ENCODE data around the gene FBXW12.
"Not testable (repeated sequence)": the region's sequence is repeated elsewhere in the genome, so short reads cannot be mapped to it uniquely, and the experiment has no call there.

Gene FBXW12

DNA sequence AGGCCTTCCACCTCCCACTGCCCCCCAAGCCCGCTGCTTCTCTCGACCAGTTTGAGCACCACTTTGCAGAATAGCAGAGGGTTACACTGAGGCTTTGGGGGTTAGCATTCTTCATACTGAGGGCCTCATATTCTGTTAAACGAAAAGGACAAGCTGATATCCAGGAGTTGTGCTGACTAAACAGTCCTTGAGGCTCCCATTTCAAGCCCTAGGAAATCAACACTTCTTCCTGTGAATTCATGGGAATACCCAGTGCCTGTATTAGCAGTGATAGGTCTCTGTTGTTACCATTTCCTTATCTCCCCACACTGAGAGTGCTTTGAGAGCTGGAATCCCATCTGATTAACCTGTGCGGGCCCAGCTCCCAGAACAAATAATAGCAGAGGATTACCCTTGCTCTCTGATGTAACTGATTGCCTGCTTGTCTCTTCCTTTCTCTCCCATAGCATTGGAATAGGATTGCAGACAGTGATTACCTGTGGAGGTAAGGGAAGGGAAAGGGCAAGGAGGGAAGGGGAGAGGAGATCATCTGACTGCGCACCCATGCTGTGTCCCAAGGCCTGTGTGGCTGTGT is 930 bp downstream of the FBXW12 start:
- DNase-seq (ENCODE audit: low spot score): no peak

DNA sequence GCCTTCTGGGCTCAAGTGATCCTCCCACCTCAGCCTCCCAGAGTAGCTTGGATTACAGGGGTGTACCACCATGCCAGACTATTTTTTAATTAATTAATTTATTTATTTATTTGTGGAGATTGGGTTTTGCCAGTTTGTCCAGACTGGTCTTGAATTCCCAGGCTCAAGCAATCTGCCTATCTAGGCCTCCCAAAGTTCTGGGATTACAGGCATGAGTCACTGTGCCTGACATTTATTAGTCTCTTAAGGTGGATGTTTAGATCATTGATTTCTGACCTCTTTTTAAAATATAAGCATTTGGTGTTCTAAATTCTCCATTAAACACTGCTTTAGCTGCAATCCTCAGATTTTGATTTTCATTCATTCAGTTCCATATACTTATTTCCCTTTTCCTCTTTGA is 15.6 kb downstream of the FBXW12 start:
- DNase-seq (ENCODE audit: low spot score): no peak

DNA sequence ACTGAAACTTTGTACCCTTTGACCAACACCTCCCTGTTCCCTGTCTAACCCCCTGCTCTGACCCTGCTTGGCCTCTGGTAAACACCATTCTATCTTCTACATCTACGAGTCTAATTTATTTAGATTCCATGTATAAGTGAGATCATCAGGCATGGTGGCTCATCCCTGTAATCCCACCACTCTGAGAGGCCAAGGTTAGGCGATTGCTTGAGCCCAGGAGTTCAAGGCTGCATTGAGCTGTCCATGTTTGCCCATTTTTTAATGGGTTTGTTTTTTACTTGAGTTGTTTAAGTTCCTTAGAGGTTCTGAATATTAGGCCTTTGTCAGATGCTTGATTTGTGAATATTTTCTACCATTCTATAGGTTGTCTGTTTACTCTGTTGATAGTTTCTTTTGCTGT is 16.9 kb downstream of the FBXW12 start:
- no peak for DNase-seq (ENCODE audit: low spot score)

DNA sequence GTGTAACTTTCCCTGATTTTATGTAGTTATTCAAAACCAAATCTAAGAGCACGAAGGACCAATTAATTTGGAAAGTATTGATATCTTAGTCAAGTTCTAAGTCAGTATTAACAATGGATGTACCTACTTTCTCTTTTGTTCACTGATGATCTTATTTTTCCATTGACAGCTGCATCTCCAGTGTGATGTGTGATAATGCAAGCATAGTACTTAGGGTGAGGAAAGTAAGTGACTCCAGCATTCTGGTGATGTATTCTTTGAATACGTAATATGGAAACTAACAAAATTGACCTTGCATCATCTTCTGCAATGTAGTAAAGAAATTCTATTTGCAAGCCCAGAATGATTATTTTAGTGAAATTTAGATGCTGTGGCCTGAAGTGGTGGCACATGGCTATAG is 22.4 kb downstream of the FBXW12 start:
- no peak for DNase-seq (ENCODE audit: low spot score)

DNA sequence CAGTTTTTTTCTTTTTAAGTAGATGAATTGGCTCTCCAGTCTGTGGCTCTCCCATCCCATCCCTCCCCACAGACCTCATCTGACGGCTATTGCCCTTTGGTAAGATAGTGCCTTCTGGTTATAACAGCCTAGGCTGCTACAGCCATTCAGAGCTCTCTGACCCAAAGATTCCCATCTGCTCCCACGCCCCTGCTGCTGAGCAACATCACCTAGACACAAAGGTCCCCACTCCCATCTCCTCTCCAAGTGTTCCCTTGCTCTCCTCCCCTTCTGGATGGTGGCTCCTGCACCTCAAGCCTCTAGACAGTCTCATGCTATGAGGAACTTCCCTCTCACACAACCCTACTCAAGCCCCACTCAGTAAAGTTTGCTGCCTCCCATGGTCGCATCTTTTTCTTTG is 23.7 kb downstream of the FBXW12 start:
- DNase-seq (ENCODE audit: low spot score): no peak

DNA sequence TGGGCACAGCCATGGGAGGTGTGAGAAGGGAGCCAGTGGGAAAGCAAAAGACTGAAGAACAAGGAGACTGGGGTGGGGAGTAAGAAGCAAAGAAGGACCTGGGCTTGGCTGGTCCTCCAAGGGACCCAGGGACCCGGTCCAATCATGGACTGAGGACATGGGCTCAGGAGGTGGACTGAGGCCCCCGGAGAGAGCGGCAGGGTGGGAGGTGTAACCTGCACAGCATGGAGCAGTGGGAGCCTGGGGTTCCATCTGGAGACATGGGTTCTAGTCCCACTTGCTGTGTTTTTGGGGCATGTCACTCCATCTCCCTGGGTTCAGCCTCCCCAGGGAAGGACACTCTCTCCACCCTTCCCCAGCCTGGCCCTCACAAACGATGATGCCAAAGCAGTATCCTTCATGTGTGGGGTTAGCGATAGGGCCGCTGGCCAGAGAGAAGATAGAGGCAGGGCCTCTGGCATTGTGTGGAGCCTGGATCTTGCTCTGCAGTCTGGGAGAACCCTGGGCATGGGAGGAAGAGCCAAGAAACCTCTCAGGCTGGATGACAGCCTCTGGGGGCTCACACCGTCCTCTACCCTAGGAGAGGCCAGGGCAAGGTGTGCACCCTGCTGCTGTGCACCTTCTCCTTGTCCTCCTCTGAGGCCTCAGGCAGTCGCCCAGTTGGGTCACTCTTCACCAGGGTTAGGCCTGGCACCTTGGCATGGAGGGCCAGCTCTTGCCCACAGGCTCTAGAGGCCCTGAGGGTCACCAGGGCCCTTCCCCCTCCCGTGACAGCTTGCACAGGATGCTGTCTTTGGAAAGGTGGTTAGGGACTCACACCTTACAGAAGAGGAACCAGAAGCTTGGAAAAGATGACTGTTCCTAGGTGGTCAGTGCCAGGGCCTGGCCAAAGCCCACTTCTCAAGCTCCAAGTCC is 26.0 kb downstream of the FBXW12 start:
- no peak for DNase-seq (ENCODE audit: low spot score)

DNA sequence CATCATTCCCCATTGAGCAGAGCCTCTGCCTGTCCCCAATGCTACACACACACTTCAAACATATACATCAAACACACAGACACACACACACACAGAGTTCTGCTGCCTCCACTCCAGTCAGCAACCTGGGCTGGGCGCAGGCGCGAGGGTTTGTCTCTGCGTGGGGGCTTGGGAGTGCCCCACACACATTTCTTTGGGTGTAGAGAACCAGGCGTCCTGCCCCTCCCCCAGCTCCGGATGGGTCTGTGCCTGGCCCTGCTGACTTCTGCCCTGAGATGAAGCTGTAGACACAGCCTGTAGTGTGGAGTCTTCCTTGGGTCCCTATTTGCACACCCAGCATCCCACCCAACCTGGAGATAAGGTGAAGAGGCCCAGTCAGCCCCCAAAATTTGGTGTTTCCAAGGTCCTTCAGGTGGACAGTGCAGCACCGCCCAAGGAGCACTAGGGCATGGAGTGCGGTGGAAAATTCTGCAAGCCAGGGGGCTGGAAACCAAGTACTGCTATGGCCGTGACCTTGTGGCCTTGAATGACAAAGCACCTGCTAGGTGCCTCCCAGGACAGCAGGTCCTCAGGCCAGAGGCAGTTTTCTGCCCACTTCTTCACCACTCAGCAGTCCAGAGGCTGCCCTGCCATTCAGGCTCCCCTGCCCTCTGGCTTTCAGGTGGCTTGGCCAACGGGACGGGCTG is 26.8 kb downstream of the FBXW12 start:
- DNase-seq (ENCODE audit: low spot score): no peak

DNA sequence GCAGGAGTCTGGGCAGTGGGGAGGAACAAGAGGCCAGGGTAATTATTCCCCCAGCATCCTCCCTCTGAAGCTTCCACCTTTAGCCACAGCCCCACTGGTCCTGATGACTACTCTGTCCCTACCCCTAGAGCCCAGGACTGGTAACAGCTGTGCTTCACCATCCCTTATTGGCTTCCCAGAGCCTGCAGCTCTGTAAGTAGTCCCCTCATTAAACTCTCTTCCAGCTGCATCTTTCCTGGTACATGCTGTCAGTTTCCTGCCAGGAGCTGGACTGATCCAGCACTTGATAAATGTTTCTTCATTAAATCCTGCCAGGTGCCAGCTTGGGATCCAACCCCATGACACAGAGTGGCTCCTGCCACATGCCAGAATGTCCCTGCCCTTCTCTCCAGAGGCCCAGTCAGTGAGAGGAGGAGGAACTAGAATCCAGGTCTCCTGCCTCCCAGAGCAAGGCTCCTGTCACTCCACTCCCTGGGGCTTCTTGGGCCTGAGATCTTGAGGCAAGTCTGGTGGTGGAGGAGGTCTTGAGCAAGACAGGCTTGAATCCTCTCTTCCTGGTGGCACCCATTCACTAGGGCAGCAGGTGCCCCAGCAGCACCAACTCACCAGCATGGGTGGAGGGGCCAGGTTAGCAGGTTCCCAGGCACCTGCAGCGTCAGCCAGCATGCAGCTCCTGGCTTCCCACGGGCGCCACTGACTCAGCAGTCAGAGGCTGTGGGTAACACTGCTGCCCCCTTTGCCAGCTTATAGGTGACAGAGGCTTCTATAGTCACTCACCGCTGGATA is 27.6 kb downstream of the FBXW12 start:
- DNase-seq (ENCODE audit: low spot score): no peak

DNA sequence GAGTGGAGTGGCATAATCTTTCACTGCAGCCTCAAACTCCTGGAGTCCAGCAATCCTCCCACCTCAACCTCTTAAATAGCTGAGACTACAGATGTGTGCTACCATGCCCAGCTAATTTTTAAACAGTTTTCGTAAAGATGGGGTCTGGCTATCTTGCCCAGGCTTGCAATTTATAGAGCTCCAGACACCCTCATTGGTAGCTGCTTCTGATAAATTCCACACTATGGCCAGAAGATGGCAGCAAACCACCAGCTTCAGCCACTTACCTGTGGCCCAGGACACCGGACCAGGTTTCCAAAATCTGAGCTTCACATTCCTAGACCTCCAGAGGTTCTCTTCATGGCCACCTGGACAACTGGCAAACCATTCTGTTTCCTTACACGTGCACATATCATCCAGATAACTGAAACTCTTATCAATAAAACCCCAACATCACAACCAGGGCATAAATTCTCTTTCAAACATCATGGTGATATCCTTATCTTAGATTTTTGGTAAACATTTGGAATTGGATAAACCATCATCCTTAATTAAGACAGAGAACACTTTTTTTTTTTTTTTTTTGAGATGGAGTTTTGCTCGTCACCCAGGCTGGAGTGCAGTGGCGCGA is 28.9 kb downstream of the FBXW12 start:
- peak; percentile 74 for DNase-seq (ENCODE audit: low spot score)

DNA sequence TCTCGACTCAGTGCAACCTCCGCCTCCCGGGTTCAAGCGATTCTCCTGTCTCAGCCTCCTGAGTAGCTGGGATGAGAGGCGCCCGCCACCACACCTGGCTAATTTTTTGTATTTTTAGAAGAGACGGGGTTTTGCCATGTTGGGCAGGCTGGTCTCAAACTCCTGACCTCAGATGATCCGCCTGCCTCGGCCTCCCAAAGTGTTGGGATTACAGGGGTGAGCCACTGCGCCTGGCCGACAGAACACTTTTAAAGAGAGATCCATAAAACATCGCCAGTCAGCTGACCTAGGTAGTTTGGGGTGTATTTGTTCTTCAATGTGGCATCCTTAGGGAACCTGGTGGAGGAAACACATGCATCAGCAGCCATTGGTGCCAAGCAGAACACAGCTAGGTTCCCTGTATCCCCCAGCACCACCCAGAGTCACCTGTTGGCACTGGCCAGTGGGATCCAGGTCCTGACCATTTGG is 29.4 kb downstream of the FBXW12 start:
- not testable (repeated sequence) for DNase-seq (ENCODE audit: low spot score)

DNA sequence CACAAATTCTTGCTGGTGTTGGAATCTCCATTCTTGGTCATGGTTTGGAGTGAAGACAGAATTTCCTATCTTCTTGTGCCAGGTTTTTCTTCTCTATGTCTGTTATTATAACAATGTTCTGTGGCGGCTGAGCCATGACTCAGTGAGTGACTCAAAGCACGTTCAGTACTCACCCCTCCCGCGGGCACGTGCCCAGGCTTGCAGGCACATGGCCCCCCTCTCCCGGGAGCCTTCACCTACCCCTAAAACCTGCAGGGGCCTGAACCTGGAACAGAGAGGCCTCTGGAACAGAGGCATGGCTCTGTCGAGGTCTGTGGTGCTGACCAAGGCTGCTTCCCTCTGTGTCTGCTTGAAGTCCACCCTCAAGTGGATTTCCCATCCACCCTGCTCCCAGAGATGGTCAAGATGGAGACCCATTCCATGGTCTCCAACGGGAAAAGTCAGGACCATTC is 30.3 kb downstream of the FBXW12 start:
- no peak for DNase-seq (ENCODE audit: low spot score)

DNA sequence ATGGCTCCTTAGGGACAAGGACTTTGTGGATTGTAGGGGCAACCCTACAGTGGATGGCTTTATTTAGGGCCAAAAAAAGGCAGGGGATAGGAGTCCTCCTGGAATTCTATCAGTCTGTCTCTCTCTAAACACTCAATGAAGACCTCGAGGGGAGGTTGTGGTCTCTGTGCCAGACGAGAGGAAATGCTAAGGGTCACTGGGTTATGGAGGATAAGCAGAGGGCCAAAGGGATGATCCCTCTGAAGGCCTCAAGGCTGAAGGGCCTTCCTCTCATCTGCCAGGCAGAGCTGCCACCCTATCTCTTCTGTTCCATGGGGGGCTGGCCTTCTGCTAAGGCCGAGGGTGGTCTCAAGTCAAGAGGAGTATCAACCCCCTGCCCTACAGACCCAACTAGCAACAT is 30.9 kb downstream of the FBXW12 start:
- DNase-seq (ENCODE audit: low spot score): no peak

DNA sequence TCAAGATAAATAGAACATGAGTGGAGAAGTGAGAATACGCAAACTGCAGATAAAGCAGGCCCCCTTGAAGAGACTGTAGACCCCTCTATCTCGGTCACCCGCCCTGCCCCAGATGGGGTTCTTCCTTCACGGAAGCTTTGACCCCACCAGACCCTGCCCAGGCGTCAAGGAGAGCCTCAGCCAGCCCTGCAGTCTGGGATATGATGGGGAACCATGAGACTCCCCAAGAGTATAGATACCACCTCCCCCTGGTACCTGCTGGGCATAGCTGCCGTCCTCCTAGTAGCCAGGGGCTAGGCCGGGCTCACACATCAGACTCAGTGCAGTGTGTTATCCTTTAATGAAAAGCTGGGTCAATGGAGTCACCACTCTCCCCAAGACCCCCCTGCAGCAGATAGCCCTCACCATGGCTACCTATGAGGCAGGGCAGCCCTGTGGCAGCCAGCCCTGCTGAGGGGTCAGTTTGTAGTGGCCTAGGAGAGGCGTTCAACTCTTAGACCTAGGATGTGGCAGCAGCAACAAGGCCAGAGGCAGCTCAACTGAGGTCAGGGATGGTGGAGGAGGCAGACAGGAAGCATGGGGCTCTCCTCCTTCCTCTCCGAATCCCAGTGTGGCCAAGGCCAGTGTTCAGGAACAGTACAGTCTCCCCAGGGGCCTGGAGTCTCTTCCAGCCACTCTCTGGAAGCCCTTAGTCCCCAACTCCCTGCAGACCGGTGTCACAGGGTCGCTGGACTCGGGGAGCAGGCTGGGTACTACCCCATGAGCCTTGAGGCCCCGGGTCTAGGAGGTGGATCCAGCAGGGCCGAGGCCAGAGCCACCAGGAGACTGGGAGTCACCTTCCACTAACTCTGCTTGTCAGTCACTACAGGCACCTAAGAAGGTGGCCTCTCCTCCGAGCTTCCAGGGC is 31.8 kb downstream of the FBXW12 start:
- DNase-seq (ENCODE audit: low spot score): no peak

DNA sequence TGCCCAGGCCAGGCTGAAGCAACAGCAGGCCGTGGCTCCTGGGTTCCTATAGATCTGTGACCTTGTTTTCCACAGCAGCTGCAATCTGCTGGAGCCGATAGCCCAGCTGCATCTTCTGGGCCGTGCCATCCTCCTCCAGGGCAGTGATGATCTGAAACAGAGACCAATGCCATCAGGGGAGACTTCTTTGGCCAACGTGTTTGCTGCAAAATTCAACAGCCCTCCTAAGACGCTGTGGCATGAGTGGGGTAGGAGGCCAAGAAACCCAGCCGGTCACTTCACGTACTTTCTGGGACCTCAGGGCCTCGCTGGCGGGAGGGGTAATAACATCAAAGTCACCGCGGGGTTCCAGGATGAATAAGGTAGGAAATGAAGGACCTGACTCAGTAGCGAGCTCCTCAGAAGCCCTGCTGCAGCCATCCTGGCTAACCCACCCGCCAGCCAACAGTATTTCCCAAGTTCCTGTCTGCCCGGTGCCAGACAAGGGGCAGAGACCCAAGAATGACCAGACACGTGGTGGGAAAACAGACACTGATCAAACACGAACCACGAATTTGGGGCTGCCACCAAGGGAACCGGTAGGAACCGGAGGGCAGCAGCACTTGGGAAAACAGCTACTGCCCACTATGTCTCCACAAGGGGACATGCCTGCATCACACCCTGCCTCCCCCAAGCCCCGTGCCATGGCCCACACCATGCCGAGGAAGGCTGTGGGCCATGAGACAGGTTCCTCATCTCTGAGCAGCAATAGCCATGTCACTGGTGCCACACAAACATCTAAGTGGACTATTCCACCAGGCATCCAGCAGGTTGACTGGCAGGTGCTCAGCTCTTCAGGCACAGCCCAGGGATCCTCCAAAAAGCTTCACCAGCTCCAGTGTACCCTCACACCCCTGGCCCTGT is 32.7 kb downstream of the FBXW12 start:
- DNase-seq (ENCODE audit: low spot score): no peak

DNA sequence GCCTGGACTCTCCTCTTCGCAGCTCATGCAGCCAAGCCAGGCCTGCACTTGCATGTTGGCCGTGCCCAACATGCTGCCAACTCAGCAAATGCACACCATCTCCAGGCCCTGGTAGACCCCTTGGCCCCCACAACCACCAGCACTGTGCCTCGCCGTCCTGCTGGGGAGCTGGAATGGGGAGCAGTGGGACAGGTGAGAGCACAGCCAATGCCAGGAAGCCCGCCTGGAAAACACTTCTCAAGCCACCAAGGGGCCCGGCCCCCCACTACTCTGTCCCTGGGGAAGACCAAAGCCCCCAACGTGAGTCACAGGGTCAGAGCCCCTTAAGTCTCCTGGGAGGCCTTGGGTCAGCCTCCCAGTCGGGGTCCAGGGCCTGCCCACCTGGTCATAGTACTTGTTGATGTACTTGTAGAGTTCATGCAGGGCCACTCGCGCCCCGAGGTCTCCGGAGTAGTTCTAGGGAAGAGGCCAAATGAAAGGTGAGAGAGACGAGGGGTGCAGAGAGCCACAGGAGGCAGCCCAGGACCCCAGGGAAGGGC is 33.4 kb downstream of the FBXW12 start:
- no peak for DNase-seq (ENCODE audit: low spot score)

DNA sequence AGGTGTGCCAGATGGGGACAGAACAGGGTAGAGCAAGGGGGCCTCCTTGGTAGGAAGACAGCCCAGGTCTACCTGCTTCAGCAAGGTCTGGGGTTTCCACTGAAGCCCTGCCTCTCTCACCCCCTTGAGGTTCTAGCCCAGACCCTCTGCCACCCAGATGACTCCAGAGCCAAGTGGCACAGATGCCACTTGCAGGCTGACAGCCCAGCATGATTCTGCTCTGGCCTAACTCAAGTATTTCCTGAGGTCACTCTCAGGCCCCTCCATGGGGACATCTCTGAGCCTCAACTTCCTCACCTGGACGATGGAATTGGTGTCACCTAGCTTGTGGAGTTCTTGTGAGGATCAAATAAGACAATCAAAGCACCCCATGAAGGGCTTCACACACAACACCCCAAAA is 34.0 kb downstream of the FBXW12 start:
- no peak for DNase-seq (ENCODE audit: low spot score)

DNA sequence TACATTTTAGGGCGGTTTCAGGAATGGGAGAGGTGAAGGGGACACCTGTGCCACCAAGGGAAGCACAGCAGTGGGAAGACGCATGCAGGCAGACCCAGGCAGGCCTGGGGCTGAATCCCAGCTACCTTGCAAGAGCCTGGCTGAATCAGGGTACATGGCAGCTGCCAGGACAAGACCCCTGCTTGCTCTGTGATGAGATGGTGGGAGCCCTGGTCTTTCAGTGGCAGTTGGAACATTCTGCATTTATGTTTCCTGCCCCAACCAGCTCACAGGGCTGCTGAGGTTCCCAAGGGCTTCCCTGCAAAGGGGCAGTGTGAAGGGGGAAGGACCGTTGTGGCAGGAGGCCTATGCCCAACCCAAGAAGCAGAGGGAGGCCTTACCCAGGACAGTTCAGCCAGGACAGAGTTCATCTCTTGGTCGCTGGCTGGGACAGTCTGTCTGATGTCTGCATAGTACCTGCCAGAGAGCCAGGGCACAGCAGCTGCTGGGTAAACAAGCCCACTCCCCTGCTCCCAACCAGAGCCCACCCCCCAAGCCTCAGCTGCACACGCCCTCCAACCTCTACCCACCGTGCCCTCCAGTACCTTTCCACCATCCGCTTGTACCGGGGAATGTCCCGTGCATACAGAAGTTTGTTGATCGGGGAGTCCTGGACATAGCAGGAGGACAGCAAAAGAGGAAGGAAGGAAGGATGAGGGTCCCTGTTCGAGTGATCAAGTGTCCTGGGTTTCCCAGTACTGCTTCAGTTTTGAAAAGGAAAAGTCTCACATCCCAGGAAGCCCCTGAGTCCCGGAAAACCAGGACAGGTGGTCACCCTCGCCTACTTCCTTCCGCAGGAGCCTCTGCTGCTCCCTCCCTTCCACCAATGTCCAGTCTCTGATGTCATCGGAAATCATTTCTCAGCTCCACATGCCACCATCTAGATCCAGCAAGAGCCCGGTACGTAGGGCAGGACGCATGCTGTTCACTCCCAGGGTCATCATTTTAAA is 34.7 kb downstream of the FBXW12 start:
- no peak for DNase-seq (ENCODE audit: low spot score)

DNA sequence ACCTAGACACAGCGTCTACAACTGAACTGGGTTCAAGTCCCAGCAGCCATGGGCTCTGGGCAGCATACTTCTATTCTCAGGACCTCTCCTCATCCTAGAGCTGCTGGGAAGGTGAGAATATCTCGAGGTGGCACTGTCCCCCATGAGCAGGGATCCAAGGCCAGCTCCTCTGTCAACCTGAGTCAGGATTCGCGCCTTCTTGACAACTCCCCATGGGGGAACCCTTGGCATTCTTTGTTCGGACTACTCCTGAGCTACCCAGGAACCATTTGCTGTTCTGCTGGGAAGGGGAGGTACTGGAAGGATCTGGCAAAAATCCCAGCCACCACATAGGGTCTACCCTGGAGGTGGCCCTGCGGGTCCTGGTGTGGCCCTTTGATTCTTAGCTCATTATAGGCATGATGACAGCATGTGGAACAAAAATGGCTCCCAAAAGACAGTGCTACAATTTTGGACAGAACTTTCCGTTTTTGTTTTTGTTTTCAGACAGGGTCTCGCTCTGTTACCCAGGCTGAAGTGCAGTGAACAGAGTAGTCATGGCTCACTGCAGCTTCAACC is 35.6 kb downstream of the FBXW12 start:
- no peak for DNase-seq (ENCODE audit: low spot score)
